HPDE6-E6E7 (cell line): ENCODE results near the gene LRR1.
"Not testable (repeated sequence)": the region's sequence is repeated elsewhere in the genome, so short reads cannot be mapped to it uniquely, and the experiment has no call there.

Experiments
- DNase-seq: peaks from one replicate; pipeline ENCODE4 v3.0.0; 2011; ENCODE audit warnings: missing footprints; ENCODE audit errors: extremely low spot score

LRR1 gene

DNA sequence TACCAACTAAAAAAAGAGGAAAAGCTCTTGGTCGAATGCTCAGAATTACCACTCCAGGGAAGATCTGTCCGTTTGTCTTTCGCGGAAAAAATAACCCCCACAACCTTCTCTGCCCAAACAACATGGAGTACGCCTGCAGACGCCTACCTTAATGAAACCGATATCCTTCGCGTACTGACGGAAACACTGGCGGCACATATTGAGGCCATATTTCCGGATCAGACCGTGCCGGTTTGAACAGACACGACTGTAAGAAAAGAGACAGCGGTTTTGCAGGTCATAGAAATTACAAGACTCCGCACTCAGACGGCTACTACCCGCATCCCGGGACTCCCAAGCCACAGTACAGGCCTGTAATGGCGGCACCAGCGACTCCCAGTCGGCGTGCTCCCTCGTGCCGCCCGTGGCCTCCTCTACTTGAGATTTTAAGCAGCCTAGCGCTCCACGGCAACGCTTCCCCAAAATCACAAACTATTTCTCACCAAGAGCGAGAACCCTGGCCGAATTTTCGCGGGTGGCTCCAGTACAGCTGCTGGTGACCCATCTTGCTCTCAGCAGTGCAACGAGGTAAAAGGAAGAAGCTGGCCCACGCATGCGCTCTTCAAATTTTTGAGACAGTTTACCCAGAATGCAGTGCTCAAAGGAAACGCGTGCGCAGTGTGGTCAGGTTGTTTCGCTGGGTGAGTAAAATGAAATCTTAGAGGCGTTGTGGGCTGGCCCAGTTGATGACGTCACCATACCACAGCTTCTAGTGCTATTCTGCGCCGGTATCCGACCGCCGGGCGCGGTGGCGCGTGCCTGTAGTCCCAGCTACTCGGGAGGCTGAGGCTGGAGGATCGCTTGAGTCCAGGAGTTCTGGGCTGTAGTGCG, 12.7 kb upstream of the LRR1 start, which contains the start of gene RPS29:
Gene RPS29 (minus strand): TSS at position 578 of the 870 bp plus-strand sequence. CDS start 34 bp downstream, at position 544.
- DNase-seq, result peak; percentile 86

DNA sequence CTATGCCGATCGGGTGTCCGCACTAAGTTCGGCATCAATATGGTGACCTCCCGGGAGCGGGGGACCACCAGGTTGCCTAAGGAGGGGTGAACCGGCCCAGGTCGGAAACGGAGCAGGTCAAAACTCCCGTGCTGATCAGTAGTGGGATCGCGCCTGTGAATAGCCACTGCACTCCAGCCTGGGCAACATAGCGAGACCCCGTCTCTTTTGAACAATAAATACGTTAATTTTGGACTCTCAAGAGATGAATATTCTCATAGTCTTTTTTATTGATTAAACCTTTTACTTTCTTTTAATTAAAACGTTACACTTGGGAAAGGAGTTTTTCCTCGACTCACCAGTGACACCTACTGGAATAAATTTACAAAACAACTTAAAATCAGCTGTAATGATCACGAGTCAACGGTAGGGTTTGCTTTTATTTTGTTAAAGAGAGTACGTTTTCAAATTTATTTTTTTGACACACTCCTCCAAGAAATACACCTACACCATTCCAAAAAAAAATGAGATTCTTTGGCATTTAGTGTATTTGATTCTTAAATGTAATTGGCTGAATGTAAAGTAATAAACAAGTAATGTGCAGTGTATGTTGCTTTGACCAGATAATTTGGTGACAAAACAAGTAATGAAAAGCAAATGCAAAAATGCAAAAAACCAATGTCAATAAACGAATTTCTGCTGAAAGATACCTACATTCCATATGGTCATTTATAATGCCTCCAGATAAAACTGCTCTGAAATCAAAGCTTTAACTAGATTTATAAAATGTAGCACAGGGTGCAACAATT, 11.9 kb upstream of the LRR1 start:
- peak; percentile 6 for DNase-seq

DNA sequence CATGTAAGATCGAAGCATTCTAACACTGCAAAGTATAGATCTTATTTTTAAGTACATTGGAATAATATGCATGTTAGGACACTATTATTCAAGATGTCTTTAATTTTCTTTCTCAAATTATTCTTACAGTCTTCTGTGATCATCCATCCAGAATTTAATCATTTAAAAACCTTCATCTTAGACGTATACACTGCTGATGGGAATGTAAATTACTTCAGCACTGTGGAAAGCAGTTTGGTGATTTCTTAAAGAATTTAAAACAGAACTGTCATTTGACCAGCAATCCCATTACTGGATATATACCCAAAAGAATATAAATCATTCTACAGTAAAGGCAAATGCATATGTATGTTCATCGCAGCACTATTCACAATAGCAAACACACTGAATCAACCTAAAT, 9.4 kb upstream of the LRR1 start:
- no peak for DNase-seq

DNA sequence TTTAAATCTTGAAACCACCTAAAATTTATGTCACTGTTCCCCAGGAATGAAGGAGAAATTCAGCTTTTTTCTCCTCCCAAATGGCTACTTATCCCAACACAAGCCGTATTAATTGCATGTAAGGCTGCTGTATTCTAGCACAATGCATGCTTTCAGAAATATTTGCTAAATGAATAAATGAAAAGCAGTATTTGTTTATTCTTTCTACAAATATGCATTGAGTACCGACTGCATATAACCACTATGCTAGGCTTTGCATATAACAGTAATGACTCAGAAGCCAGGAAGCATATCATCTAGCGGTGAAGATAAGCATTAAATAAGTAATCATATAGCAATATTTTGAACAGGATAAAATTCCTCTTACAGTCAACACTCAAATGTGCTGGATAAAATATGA, 5.7 kb upstream of the LRR1 start:
- peak; percentile 14 for DNase-seq

DNA sequence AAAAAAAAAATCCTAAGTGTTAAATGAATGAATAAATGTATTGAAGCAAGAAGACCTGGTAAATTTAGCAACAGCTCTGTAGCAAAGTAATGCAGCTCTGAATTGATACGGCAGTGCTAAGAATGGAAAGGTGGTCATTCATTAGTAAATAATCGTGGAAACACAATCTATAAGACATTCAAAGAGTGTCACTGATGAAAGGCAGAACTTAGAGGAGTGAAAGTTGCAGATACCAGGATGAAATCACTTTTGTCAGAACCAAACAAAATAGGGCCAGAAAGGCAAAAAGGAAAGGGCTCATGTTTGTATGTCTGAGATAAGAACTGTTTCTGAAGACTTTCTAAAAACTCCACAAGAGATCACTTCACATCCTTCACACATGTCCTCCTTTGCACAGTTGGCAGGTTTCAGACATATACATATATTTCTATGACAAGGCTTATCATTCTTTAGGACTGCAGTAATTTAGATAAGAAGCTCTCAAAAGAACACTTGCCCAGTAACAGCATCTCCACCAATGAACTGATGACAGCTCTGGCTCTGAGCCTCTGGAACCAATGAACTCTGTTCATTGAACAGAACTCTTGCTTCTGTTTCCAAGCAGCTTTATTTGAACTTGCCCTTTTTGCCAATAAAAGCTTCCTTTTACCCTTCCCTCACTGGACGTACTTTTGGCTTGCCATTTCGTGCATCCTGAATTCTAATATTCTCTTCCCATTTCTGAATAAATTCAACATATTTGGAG, 4.2 kb upstream of the LRR1 start:
- no peak for DNase-seq

DNA sequence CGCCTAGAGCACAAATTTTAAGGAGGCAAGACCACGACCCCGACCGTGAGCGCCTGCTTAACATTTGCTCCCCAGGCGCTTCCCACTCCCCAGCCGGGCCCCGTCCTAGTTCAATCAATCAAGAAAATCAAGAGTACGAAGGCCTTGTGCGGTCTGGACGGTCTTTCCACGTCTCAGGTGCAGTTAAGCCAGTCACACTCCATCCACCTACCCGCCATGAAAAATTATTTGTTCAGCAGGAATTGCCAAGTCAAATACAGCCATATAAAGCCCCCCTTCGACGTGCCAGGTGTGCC, 603 bp upstream of the LRR1 start:
- no peak for DNase-seq

DNA sequence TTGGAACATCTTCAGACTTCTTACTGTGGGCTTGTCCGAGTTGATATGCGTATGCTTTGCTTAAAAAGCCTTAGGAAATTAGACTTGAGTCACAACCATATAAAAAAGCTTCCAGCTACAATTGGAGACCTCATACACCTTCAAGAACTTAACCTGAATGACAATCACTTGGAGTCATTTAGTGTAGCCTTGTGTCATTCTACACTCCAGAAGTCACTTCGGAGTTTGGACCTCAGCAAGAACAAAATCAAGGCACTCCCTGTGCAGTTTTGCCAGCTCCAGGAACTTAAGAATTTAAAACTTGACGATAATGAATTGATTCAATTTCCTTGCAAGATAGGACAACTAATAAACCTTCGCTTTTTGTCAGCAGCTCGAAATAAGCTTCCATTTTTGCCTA, 8.8 kb downstream of the LRR1 start:
- DNase-seq, result no peak

DNA sequence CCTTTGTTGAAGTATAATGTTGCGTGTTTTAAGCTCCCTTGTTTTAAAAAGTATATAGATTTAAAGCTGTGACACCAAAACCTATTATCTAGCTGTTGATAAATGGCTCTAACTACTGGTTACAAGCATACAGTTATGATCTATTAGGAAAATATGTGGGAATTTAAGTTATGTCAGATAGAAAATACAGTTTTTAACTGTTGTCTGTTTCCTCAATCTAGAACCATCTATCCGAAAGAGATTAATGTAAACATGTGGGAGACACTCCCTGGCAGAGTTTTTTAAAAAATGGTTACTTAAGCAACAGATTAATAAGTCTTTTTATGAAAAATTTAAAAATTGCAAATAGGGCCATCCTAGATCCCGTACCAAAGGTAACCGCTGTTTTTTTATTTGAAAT, 13.5 kb downstream of the LRR1 start:
- DNase-seq, result no peak

DNA sequence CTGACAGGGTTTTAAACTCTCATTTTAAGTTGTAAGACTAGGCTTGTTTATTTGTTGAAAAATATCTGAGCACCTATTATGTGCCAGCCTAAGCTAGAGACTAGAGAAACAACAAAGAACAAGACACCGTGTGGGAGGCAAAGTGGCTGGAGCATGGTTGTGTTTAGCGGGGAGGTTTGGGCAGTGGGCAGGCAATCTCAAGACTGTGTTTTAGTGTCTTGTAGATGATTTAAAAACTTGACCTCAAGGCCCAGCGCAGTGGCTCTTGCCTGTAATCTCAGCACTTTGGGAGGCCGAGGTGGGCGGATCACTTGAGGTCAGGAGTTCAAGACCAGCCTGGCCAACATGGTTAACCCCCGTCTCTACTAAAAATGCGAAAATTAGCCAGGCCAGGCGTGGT, 13.9 kb downstream of the LRR1 start:
- no peak for DNase-seq

DNA sequence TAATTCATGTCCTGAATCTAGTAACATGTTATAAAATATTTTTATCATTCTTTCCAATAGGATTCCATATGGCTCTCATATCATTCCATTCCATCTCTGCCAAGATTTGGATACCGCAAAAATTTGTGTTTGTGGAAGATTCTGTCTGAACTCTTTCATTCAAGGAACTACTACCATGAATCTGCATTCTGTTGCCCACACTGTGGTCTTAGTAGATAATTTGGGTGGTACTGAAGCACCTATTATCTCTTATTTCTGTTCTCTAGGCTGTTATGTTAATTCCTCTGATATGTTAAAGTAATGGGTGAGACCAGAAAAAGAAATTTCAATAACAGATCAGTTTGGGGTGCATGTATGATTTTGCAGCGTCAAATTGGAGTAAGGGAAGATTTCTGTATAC, 15.5 kb downstream of the LRR1 start:
- DNase-seq, result no peak

DNA sequence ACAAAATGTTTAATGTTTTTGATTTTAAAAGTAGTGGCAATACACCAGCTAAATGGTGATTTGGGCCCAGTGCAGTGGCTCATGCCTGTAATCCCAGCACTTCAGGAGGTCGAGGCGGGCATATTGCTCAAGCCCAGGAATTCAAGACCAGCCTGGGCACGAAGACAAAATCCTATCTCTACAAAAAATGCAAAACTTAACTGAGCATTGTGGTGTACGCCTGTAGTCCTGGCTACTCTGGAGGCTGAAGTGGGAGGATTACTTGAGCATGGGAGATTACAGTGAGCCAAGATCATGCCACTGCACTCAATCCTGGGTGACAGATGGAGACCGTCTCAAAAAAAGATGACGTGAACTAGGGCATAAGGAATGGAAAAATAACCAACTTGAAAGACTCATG, 17.0 kb downstream of the LRR1 start:
- DNase-seq, result no peak

DNA sequence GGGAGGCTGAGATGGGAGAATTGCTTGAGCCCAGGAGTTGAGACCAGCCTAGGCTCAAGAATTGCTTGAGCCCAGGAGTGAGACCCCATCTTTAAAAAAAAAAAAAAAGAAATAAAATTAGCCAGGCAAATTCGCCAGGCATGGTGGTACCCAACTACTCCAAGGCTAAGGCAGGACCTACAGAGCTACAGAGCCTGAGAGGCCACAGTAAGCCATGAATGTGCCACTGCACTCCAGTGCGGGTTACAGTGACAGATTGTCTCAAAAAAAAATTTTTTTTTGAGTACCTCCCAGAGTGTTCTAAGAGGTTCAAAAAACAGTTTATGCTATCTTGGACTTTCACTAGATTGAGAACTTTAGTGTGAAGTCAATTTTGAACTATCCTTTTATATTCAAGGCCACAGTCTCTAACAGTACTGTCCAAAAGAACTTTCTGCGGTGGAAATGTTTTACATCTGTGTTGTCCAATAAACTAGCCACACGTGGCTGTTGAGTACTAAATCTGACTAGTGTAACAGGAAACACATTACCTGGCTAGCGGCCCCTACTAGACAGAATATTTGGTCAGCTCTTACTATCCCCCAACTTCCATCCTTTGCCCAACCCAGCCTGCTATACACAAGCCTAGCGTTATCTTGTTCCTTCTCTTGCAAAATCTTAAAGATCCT, 19.2 kb downstream of the LRR1 start:
- DNase-seq, result no peak

DNA sequence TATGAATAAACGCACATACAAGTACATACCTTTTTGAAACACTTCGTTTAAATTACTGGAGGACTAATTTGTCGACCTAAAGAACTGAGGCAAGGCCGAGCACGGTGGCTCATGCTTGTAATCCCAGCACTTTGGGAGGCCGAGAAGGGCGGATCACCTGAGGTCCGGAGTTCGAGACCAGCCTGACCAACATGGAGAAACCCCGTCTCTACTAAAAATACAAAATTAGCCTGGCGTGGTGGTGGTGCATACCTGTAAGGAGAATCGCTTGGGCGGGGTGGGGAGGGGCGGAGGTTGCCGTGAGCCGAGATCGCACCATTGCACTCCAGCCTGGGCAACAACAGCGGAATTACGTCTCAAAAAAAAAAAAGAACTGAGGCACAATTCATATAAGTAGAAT, 20.5 kb downstream of the LRR1 start:
- not testable (repeated sequence) for DNase-seq

DNA sequence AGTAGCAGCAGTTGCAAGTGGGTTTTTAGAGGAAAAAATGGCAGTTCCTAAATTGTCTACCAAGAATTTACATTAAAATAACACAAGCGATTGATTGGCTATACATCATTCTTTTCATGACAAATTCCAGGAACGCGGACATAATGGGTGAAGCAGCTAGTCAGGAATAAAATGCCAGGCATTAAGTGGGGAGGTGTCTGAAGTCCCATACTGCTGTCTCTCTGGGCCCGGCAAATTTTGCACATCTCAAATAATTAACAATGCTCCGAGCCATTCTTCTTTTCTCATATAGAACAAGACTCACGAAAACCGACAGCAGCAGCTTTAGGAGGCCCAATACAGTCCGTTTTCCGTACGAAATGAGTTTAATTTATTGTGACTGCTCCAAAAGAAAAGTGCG, 21.0 kb downstream of the LRR1 start:
- DNase-seq, result no peak

DNA sequence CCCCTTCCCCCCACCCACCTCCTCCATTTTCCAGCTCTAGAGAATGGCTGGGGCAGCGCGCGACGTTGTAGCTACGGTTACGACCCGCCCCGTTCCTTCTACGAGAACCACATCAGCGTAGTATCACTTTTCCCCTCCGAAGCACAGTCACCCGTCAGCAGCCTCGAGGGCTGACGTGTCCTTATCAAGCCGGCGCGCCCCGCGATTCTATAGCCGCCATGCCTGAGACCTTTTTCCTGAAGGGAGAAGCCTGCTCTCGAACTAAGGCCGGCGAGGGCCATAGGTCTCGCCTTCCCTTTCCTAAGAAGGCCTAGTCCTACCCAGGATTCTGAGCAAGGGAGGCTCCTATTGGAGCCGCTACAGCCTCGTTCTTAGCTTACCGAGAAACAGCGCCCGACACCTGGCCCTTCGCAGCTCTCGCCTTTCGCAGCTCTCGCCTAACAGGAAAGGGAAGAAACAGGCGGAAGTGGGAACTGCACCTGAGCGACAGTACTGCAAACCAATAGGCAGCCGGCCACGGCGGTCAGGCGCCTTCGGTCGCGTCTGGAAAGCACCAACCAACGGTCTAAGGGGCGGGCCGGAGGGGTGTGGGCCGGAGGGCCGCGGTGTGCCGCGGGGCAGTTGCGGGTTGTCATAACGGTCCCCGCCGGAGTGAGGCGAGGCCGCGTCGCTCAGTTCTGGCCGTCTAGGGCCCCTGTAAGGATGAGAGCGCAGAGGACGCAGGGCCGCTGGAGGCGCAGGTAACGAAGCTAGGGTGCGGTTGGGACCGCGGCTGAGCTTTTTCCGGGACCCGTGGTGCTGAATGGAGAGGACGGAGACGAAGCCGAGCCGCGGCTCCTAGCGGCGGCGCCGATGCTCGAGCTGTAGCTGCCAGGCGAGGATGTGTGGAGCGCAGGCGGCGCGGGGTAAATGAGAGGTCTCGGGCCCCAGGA, 21.7 kb downstream of the LRR1 start, which contains the start of the genes MGAT2 and RPL36AL:
Gene MGAT2 (plus strand): TSS at position 618 of the 932 bp plus-strand sequence. CDS start 470 bp downstream, outside the sequence.
Gene RPL36AL (minus strand): TSS at position 445 of the 932 bp plus-strand sequence. CDS start 1,522 bp downstream, outside the sequence.
- DNase-seq, result peak; percentile 97

DNA sequence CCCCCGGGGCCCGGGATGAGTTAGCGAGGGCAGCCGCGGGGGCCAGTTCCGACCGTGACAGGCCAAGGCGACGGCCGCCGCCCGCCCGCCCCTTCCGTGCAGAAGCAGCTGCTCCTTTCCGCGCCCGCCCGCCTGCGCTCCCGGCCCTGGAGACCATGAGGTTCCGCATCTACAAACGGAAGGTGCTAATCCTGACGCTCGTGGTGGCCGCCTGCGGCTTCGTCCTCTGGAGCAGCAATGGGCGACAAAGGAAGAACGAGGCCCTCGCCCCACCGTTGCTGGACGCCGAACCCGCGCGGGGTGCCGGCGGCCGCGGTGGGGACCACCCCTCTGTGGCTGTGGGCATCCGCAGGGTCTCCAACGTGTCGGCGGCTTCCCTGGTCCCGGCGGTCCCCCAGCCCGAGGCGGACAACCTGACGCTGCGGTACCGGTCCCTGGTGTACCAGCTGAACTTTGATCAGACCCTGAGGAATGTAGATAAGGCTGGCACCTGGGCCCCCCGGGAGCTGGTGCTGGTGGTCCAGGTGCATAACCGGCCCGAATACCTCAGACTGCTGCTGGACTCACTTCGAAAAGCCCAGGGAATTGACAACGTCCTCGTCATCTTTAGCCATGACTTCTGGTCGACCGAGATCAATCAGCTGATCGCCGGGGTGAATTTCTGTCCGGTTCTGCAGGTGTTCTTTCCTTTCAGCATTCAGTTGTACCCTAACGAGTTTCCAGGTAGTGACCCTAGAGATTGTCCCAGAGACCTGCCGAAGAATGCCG, 22.6 kb downstream of the LRR1 start:
- DNase-seq, result no peak

DNA sequence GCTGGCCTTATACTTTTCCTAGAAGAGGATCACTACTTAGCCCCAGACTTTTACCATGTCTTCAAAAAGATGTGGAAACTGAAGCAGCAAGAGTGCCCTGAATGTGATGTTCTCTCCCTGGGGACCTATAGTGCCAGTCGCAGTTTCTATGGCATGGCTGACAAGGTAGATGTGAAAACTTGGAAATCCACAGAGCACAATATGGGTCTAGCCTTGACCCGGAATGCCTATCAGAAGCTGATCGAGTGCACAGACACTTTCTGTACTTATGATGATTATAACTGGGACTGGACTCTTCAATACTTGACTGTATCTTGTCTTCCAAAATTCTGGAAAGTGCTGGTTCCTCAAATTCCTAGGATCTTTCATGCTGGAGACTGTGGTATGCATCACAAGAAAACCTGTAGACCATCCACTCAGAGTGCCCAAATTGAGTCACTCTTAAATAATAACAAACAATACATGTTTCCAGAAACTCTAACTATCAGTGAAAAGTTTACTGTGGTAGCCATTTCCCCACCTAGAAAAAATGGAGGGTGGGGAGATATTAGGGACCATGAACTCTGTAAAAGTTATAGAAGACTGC, 23.4 kb downstream of the LRR1 start:
- no peak for DNase-seq

DNA sequence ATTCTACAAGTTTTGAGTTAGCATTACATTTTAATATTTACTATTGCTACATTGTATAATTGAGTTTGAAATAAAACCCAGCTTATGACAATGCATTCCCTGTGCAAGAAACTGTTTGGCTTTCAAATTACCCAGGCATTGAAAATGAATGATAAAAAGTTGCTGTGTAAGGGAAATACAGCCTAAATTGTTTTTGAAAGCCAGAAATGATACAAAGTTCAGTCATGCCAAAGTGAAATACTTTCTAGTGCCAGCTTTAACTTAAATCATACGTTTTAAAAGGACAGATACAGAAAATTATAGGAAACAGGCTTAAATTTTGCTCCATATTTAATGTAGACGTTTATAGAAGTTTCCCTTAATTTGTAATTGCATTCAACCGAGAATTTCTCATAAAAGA, 24.6 kb downstream of the LRR1 start:
- DNase-seq, result no peak
